MV-4-11 (cell line): ENCODE data around the gene TLE7.

Source experiments
- DNase-seq: peaks from one replicate; lab custom pipeline; 2025; lab: John Stamatoyannopoulos, UW

Gene TLE7

GRCh38 chr16:71448274-71448866, 6.5 kb upstream of the TLE7 start:
- DNase-seq = no peak

- DNase-seq = no peak
Measured at GRCh38 chr16:71443714-71444113, 1.9 kb upstream of the TLE7 start.

DNA sequence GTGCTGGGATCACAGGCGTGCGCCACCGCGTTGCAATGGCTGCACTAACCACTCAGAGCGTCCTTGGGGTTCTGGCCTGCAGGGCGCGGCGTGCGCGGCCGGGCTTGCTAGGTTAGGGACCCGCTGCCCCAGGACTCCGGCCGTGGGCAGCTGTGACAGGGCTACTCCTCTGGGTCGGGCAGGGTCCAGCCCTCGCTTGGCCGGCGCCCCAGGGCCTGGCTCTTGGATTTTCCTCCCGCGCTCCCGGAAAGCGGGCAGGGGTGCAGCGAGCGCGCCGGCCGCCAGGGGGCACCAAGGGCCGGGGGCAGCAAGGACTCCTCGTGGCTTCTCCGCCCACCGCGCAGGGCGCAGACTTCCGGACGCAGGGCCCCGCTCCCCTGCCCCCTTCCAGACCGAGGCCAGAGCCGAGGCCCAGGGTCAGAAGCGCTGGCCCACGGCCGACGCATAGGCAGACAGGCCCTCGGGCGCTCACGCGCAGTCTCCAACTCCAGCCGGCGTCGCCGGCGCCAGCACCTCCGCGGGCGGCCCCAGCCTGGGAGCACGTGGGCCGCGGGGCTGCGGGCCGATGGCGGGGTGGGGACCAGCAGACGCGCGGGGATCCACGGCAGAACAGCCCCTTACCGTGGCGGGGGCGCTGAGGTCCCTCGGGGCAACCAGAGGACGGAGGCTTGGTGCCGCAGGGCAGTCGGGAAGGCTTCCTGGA, 355 bp downstream of the TLE7 start:
- DNase-seq = no peak

DNA sequence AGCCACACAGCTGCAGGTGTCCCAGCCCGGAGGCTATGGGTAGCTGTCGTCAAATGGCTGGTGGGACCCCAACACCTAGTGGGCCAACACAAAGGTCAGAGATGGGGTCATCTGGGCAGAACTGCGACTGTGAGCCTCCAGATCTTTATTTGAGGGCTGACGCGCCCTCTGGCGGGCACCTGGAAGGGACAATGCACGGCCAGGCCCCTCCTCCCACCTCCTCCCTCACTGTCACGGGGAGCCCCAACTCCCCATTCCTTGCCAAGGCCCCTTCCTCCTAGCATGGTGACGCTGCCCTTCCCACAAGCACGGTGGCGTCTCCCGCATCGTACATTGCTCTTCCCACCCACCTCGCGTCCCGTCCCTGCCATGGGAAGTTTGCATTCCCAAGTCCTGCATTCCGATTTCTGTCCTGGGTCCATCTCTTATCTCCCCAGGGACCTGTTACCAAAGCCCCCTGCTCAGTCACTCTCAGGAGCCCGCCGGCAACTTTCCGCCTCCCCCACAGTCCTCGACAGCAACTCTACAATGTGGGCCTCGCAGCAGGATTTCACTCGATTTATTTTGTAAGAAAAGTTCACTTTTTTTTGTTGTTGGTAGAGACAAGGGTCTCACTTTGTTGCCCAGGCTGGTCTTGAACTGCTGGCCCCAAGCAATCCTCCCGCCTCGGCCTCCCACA, 1.0 kb downstream of the TLE7 start:
- no peak for DNase-seq

DNA sequence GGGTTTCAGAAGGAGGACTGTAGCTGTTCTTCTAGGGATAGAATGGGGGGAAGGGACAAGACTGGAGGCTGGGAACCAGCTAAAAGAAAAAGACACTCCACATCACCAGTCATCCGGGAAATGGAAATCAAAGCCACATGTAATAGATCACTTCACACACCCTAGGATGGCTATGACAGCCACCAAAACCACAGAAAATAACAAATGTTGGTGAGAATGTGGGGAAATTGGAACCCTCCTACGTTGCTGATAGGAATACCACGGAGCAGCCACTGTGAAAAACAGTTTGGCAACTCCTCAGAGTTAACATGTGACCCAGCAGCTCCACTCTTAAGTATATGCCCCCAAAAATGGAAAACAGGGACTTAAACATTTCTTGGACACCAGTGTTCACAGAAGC, 2.3 kb downstream of the TLE7 start:
- DNase-seq = no peak

DNA sequence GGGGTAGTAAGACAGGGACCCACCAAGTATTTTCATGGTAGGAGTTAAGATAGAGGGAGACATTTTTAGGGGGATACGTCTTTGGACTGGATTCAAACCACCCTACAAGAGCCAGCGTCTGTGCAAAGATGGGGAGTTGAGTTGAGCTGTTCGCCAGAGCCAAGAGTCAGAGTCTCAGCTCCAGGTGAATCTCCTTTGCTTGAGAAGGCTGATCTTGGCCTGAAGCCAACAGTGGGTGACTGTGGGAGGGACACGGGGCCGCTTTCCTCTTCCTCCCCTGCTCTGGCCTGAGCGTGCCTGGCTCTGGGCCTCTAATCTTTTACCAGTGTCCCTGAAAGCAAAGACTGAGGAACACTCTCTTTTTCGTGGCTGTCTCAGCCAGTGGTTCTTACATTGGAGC, 5.4 kb downstream of the TLE7 start:
- no peak for DNase-seq

DNA sequence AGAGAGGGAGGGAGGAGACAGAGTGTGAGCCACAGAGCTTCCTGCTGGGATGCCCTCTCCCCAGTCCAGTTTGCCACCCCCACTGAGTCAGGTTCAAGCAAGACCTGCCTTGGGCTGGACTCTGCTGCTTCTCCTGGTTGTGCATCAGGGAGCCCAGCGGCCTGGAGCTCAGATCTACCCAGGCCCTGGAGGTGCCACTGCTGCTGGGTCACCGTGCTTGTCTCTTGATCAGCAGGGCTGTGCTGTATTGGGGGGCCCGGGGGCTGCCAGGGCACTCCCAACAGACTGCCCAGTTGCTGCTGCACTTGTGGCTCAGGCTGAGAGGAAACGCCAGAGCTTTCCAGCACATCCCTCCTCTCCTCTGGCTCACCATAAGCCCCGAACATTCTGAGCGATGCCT, 8.9 kb downstream of the TLE7 start:
- no peak for DNase-seq

GRCh38 chr16:71431991-71432390, 9.9 kb downstream of the TLE7 start:
- no peak for DNase-seq

DNA sequence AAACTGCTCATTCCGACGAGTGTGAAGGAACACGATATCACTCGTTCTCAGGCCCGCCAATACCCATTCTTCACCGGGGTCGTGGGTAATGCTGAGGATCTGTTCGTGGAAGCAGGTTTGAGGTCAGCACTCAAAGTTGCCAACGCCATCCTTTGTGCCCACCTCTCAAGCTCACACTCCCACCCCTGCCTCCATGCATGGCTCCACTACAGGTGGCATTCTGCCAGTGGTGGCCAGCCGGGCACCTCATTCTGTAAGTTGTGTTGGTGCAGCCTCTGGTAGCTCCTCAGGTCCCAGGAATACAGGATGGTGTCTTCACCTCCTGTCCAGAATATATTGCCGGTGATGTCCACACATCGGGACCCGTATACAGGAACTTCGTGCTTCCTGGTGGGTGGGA, 10.7 kb downstream of the TLE7 start:
- no peak for DNase-seq

DNA sequence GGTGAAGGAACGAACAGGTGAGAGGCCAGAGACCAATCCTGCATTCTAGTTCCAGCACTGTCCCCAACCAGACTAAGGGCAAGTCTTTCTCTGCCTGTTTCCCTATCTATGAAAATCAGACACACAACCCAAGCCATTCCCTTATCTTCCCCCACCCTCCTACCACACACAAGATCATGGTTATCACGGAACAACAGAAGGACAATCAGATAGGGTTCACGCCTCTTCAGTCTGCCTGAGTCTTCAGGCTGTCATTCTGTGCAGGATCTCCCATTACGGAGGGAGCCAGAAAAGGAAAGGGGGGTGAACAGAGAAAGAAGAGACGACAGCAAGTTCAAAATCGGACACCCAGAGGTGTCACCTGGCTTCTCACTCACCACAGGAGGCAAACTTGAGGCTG, 11.1 kb downstream of the TLE7 start:
- no peak for DNase-seq

DNA sequence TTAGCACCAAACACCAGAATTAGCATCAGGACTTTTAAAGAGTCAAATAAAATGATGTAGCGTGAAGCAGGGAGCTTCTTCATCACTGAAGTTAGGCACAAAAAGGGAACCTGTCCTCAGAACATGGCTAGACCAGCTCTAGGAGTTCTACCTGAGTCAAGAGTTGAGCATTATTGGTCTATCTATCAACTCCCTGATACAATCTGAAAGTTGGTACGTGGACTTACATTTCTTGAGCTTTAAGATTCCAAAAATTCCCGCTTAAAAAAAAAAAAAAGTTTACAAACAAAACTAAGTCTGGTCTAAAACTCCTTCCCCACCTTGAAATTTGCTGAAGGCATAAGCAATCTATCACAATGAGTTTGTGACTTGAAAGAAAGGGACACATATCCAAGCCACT, 12.3 kb downstream of the TLE7 start:
- no peak for DNase-seq

DNA sequence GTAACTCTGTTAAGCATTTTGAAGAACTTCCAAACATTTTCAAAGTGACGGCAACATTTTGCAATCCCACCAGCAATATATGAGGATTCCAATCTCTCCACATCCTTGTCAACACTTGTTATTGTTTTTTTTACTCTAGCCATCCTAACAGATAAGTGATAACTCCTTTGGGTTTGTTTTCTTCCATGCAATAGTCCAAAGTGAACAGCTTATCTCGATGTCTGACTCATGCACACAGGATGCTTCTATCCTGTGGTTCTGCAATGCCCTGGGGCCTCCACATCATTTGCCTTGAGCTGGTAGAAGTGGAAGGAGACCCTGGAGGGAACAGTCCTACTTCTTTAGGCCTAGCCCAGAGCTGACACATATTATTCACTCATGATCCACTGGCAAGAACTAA, 13.0 kb downstream of the TLE7 start:
- DNase-seq = no peak

GRCh38 chr16:71428385-71428784, 13.5 kb downstream of the TLE7 start:
- DNase-seq = no peak

DNA sequence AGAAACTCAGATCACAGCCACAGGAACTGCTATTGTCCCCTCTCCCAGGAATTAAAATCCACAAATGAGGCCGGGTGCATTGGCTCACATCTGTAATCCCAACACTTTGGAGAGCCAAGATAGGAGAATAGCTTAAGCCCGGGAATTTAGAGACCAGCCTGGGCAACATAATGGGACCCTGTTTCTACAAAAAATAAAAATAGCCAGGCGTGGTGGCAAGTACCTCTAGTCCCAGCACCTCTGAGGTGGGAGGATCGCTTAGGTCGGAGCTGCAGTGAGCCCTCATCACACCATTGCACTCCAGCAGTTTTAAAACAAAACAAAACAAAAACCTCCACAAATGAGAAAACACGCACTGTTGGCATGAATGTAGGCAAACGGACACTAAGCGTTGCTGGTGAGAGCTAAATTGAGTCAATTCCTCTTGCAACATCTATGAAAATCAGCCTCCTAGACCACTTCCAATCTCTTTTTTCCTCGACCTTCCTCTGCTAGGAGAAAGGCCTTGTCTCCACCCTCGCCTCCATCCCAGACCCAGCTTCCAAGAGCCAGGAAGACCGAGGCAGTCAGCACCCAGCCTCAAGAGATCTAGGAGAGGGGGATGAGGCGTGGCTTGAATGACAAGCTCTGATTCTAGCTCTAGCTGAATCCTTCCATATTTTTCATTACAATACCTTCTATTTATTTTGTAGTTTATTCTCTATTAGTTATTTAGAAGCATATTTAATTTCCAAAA, 14.8 kb downstream of the TLE7 start:
- no peak for DNase-seq

DNA sequence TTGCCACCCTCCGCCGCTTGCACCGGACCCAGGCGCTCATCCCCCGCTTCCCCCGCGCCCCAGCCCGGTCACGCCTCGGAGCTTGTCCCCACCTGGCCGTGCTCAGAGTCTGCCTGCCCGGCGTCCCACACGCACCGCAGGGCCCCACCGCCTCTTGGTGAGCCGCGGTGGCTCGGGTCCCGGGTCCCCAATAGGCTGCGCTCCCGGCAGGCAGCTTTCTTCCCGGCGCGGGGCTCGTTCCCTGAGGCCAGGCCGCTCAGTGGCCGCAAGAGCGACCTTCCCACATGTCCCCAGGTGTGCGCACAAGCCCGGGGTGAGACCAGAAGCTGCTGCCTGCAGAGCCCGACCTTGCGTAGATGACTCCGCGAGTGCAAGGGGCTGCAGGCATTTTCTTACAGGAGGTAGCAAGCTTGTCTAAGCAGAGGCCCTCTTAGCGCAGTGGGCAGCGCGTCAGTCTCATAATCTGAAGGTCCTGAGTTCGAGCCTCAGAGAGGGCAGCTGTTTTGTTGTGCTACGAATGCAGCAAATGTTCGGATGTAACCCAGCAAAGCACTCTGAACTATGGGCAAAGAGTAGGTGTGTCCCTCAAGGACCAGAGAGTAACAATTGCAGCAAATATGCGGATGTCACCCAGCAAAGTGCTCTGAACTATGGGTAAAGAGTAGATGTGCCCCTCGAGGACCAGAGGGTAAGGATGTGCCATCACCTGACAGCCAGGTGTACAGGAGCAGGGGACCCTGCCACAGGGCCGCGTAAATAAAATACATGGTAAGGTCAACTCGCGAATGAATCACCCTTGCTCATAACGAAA, 15.6 kb downstream of the TLE7 start:
- DNase-seq = no peak

GRCh38 chr16:71425746-71426068, 16.1 kb downstream of the TLE7 start:
- no peak for DNase-seq

DNA sequence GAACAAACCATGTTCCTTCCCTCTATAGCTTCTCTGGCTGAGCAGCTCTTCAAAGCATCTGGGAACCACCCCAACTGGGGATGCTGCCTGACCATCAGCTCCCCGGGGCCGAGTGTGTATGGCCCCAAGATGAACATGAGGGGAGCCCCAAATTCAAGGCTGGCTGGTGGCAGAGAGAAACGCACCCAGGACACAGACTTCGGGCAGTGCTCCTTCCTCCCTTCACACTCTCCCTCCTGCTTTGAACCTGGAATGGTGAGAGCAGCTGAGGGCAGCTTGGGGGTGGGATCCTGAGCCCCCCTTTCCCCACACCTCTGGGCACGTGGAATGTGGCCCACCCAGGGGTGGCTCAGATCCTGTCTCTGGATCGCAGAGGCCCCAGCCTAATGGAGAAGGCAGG, 17.2 kb downstream of the TLE7 start:
- DNase-seq = no peak

DNA sequence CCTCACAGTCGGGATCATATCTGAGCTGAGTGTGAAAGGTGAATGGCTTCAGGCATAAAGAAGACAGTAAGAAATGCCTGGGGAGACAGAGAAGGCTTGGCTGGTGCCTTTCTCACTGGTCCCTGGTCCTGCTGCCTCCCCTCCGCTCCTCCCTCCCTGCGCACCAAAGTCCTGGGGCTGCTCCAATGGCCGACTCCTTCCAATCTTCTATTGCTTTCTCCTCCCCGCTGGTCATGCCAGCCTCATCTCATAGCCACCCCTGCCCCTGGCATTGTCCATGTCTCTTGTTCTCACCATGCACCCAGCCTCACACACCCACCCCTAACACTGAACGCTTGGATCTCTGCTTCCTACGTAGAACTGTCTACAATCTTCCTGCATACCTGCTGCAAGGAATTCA, 18.0 kb downstream of the TLE7 start:
- no peak for DNase-seq

GRCh38 chr16:71423016-71423415, 18.8 kb downstream of the TLE7 start:
- no peak for DNase-seq

GRCh38 chr16:71421911-71422310, 19.9 kb downstream of the TLE7 start:
- DNase-seq = peak; percentile 4

GRCh38 chr16:71414038-71414437, 27.8 kb downstream of the TLE7 start:
- no peak for DNase-seq

DNA sequence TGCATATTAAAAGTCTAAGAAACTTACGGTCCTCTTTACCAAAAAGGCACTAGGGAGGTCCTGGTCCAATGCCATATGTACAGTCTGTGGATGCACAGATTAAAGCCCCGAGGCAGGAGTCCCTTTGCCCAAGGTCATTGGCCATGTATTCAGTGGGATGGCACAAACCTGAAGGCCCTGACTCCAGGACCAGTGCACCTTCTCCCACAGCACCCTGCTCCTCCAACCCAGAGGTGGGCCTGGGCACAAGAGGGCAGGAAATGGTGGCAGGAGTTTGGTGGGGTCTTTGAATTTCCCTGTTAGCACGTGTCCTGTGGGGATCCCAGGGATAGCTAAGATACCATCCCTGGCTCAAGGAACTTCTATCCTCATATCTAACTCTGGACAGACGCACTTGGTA, 28.5 kb downstream of the TLE7 start:
- DNase-seq = no peak
